OCI-LY1 (cell line): ENCODE results near the gene KRT8.

Experiments
- H2AFZ ChIP-seq: fragments of 200-600 bp; sonication (generic), shearing (Covaris generic); 2 replicates; pipeline ENCODE4 v1.6.0; 2014; ENCODE audit warnings: antibody characterized with exemption, mild to moderate bottlenecking, low read length
- H3F3A ChIP-seq: fragments of 200-600 bp; sonication (generic), shearing (Covaris generic); 2 replicates; pipeline ENCODE4 v1.6.0; 2014; ENCODE audit warnings: mild to moderate bottlenecking, antibody characterized with exemption, low read length, moderate library complexity; ENCODE audit not compliant: insufficient read depth
- H3K27ac ChIP-seq: fragments of 200-600 bp; sonication (generic); 2 replicates; pipeline ENCODE4 v1.5.1; 2014; ENCODE audit warnings: low read length, mixed run types, mild to moderate bottlenecking, low read depth; ENCODE audit not compliant: poor library complexity, severe bottlenecking
- H3K27me3 ChIP-seq: fragments of 200-600 bp; sonication (generic); 2 replicates; pipeline ENCODE4 v1.6.0; 2014; ENCODE audit warnings: antibody characterized with exemption, mild to moderate bottlenecking, low read length, moderate library complexity; ENCODE audit not compliant: insufficient read depth
- H3K36me3 ChIP-seq: fragments of 200-600 bp; sonication (generic); 2 replicates; pipeline ENCODE4 v1.6.1; 2014; ENCODE audit warnings: mild to moderate bottlenecking, antibody characterized with exemption, low read length, moderate library complexity, mixed read lengths; ENCODE audit not compliant: insufficient read depth
- H3K4me1 ChIP-seq: fragments of 200-600 bp; sonication (generic); 2 replicates; pipeline ENCODE4 v1.5.1; 2014; ENCODE audit warnings: mild to moderate bottlenecking, low read length, moderate library complexity; ENCODE audit not compliant: insufficient read depth, severe bottlenecking
- H3K4me2 ChIP-seq: fragments of 200-600 bp; sonication (generic), shearing (Covaris generic); 2 replicates; pipeline ENCODE4 v1.6.1; 2014; ENCODE audit warnings: low read length
- H3K4me3 ChIP-seq: fragments of 200-600 bp; sonication (generic); 2 replicates; pipeline ENCODE4 v1.5.1; 2014; ENCODE audit warnings: low read length, low read depth, mild to moderate bottlenecking, mixed read lengths; ENCODE audit not compliant: poor library complexity, severe bottlenecking
- H3K79me2 ChIP-seq: fragments of 200-600 bp; shearing (Covaris generic); 2 replicates; pipeline ENCODE4 v1.6.1; 2016; ENCODE audit warnings: mixed run types, low read length, mixed read lengths; ENCODE audit not compliant: insufficient read depth
- H3K9ac ChIP-seq: fragments of 200-600 bp; sonication (generic), shearing (Covaris generic); 2 replicates; pipeline ENCODE4 v1.6.1; 2014; ENCODE audit warnings: mild to moderate bottlenecking, low read length, mixed read lengths
- H3K9me2 ChIP-seq: fragments of 200-600 bp; sonication (generic), shearing (Covaris generic); 2 replicates; pipeline ENCODE4 v1.6.1; 2014; ENCODE audit warnings: low read depth, mild to moderate bottlenecking, low read length, mixed read lengths
- H3K9me3 ChIP-seq: fragments of 200-600 bp; shearing (Covaris generic); 2 replicates; pipeline ENCODE4 v1.6.1; 2014; ENCODE audit warnings: low read length, mixed read lengths
- H4K20me1 ChIP-seq: fragments of 200-600 bp; sonication (generic), shearing (Covaris generic); 2 replicates; pipeline ENCODE4 v1.6.0; 2016; ENCODE audit warnings: mild to moderate bottlenecking, low read length; ENCODE audit not compliant: insufficient read depth
- CTCF ChIP-seq: fragments of 200-600 bp; sonication (generic), shearing (Covaris generic); IDR thresholded peaks from 2 replicates; pipeline ENCODE4 v1.5.1; 2017; ENCODE audit warnings: mild to moderate bottlenecking, antibody characterized with exemption, low read length, moderate library complexity, mixed read lengths
- EZH2 ChIP-seq: fragments of 200-600 bp; sonication (generic), shearing (Covaris generic); IDR thresholded peaks from 2 replicates; pipeline ENCODE4 v1.8.0; 2017; ENCODE audit warnings: borderline replicate concordance, mixed run types, mild to moderate bottlenecking, antibody characterized with exemption, low read length, moderate library complexity, mixed read lengths

KRT8 gene

GRCh38 chr12:52916216-52916615 lies 11.3 kb upstream of the KRT8 start:
- Histone ChIP-seq H3K9me3 (no peaks in the 10 kb centered on the region), H3K27me3 (no peaks in the 10 kb centered on the region; the same call in 1 of the 2 replicates), H3K4me3 (no peak overlapping the region), H3F3A (no peaks in the 10 kb centered on the region), H3K36me3 (no peaks in the 10 kb centered on the region), H3K27ac (no peak overlapping the region), H3K4me2 (no peak overlapping the region), H4K20me1 (no peaks in the 10 kb centered on the region), H3K9me2 (no peaks in the 10 kb centered on the region), H2AFZ (no peak overlapping the region), H3K9ac (no peak overlapping the region), H3K4me1 (no peaks in the 10 kb centered on the region), H3K79me2 (no peaks in the 10 kb centered on the region)
- TF ChIP-seq EZH2 (no peak), CTCF (no peak)

GRCh38 chr12:52915637-52916036 lies 10.8 kb upstream of the KRT8 start:
- Histone ChIP-seq H3K36me3 (no peaks in the 10 kb centered on the region), H3K27ac (no peak overlapping the region), H2AFZ (no peak overlapping the region), H3K79me2 (no peaks in the 10 kb centered on the region), H3K4me2 (no peak overlapping the region), H3K27me3 (no peaks in the 10 kb centered on the region; the same call in 1 of the 2 replicates), H3K9ac (no peak overlapping the region), H3K9me3 (no peaks in the 10 kb centered on the region), H3K4me1 (no peaks in the 10 kb centered on the region), H3F3A (no peaks in the 10 kb centered on the region), H4K20me1 (no peaks in the 10 kb centered on the region), H3K4me3 (no peak overlapping the region), H3K9me2 (no peaks in the 10 kb centered on the region)
- TF ChIP-seq CTCF (no peak), EZH2 (no peak)

- H3K9ac ChIP-seq: no peak overlapping the region
- no peak overlapping the region for H3K4me2 ChIP-seq
- no peaks in the 10 kb centered on the region for H3K9me3 ChIP-seq
- H3K4me1 ChIP-seq: no peaks in the 10 kb centered on the region
- H4K20me1 ChIP-seq: no peaks in the 10 kb centered on the region
- H3K4me3 ChIP-seq: no peak overlapping the region
- H3K36me3 ChIP-seq: no peaks in the 10 kb centered on the region
- H3F3A ChIP-seq: no peaks in the 10 kb centered on the region
- H2AFZ ChIP-seq: no peak overlapping the region
- no peaks in the 10 kb centered on the region for H3K9me2 ChIP-seq
- no peaks in the 10 kb centered on the region; the same call in 1 of the 2 replicates for H3K27me3 ChIP-seq
- TF ChIP-seq CTCF (no peak), EZH2 (no peak)
- H3K27ac ChIP-seq: no peak overlapping the region
- H3K79me2 ChIP-seq: no peaks in the 10 kb centered on the region
Observed at GRCh38 chr12:52914576-52915121, 9.8 kb upstream of the KRT8 start.
